Right cardiac atrium (tissue), 5 donors: ENCODE results near the gene GP2. TPM values are rescaled to one million over a fixed set of nuclear protein-coding genes. Genes with fewer than 3 reads are reported as not detected.
"Not testable (repeated sequence)": the region's sequence is repeated elsewhere in the genome, so short reads cannot be mapped to it uniquely, and the experiment has no call there.

Experiments
- ATAC-seq, 2 donors: fragments of 200-7000 bp; cut with Tn5 transposase; one replicate each; pipeline versions ENCODE4 v1.8.0 to v1.9.1; 2020; ENCODE audit warnings: moderate library complexity in 2 of 2, mild to moderate bottlenecking in 1 of 2
- DNase-seq, 3 donors: peaks; one replicate each; pipeline ENCODE4 v3.0.0-alpha.2; 2020
- H3K27ac ChIP-seq: one replicate; pipeline ENCODE4 v1.5.1; 2013; ENCODE audit warnings: mild to moderate bottlenecking, low read length, control low read depth, moderate library complexity
- H3K27me3 ChIP-seq: one replicate; pipeline ENCODE4 v1.6.1; 2013; ENCODE audit not compliant: control insufficient read depth, insufficient read depth
- H3K4me1 ChIP-seq: one replicate; pipeline ENCODE4 v1.6.1; 2013; ENCODE audit warnings: low read length; ENCODE audit not compliant: control insufficient read depth, insufficient read depth
- H3K4me3 ChIP-seq: one replicate; pipeline ENCODE4 v1.5.1; 2013; ENCODE audit warnings: low read length, control low read depth
- H3K9me3 ChIP-seq: one replicate; pipeline ENCODE4 v1.6.1; 2013; ENCODE audit warnings: low read length; ENCODE audit not compliant: control insufficient read depth
- WGBS: extraction: QIAGEN DNeasy Blood & Tissue Kit; methylation state at CpG from one replicate; pipeline ENCODE4 v1.1.7; 2013; 5-methylcytosine and 5-hydroxymethylcytosine counted together
- intact Hi-C, 4 donors: fragments of 100-400 bp; cut with DNase I; formaldehyde crosslinking; loops; one replicate each; pipeline versions ENCODE4 v1.11.0 to v1.14.0; 2022 to 2023
- polyA plus RNA-seq: library from polyadenylated mRNA; stranded (reverse); fragments of 200-250 nt; gene quantifications from one replicate; pipeline ENCODE4 v1.2.3, GENCODE V29; 2013
- total RNA-seq, 4 donors: library from RNA; stranded (reverse); fragmentation: NEBNext Ultra II Directional; extraction: Animal tissue kit (Norgen Biotek cat#: 25700); gene quantifications; one replicate each; pipeline ENCODE4 v1.2.1, GENCODE V29; 2021
- donor health status: healthy with polysubstance abuse.
- donor health status: DM: no; HTN: yes; CAD: no.
- donor health status: DM: no; HTN: no; CAD: no.
- donor health status: DM: no; HTN: yes; CAD: no; lungs with severe emphysema.
- donor health status: DM: yes; HTN: yes; CAD: no.

The GP2 gene
- total and polyA plus RNA-seq, 5 donors: 0.05 to 0.92 TPM; not detected in 3

DNA sequence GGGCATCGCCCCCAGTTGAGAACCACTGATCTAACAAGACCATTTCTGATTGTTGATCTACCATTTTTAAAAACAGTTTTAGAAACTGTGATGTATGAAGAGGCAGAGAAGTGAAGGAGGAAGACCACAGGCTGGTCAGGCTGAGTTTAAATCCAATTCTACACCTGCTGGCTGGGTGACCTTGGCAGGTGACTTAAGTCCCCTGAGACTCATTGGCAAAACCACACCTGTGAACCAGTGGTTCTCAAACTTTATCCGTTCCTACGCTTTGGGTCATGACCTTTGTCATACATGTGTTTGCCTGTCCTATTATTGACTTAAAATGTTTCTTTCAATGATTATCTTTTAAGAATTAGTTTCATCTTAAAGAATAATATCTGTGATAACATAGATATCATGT is 2.3 kb downstream of the GP2 start:
- ATAC-seq: no peak
- DNase-seq: no peak
- Histone ChIP-seq H3K4me1 (no peaks in the 10 kb centered on the region), H3K9me3 (no peaks in the 10 kb centered on the region), H3K27me3 (no peaks in the 10 kb centered on the region), H3K27ac (no peak overlapping the region), H3K4me3 (no peak overlapping the region)
- intact Hi-C loops: no loop called here
- WGBS: 69% methylated on average over 3 of the region's 3 CpGs

DNA sequence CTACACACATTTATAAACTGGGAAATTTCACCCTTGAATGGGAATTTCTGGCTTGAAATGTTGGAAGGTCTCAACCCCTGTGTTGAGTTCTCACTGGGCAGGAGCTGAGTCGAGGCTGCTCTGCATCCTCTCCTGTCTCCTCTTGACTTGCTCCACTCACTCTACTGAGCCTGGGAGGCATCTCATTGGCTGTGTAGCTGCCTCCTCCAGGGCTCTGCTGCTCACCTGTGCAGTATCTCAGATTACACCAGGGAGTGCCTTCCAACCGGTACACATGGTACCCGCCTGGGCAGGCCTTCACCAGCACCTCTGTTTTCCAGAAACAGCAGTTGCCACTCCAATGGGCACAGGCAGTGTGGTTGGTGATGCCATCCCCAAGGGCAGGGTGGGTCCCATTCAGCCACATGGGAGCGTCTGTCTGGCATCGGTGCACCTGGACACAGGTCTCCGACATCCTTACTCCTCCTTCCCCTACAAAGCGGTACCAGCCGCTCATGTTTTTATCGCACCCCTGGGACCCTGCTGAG is 3.7 kb downstream of the GP2 start:
- ATAC-seq (no peak), DNase-seq (no peak)
- Histone ChIP-seq H3K27me3 (no peaks in the 10 kb centered on the region), H3K27ac (no peak overlapping the region), H3K4me1 (no peaks in the 10 kb centered on the region), H3K4me3 (no peak overlapping the region), H3K9me3 (no peaks in the 10 kb centered on the region)
- intact Hi-C loops: no loop called here
- WGBS: 72% methylated on average over 9 of the region's 9 CpGs

DNA sequence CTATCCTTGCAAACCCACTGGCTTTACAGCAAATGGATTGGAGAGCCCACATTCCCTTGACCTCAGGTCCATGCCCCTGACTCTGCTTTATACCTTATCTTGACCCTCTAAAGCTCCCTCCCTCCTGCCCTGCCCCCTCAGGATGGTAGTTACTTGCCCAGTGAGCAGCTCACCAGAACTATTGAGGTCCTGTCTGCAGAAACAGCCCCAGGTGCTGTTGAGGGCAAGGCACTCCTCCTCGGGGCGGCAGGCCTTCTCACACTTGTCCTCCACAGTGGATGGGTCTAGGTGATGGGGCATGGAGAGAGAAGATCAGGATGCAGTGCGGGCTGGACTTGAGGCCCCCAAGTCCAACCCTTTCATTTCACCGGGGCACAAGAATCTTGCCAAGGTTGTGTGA is 4.6 kb downstream of the GP2 start:
- DNase-seq (no peak), ATAC-seq (no peak)
- H3K4me1 ChIP-seq: no peaks in the 10 kb centered on the region
- H3K27me3 ChIP-seq: no peaks in the 10 kb centered on the region
- H3K27ac ChIP-seq: no peak overlapping the region
- H3K9me3 ChIP-seq: no peaks in the 10 kb centered on the region
- 84% methylated on average over 4 of the region's 4 CpGs for WGBS
- intact Hi-C loops: no loop called here
- no peak overlapping the region for H3K4me3 ChIP-seq

GRCh38 chr16:20321671-20322070 is 5.6 kb downstream of the GP2 start:
- Histone ChIP-seq H3K4me1 (no peaks in the 10 kb centered on the region), H3K9me3 (no peaks in the 10 kb centered on the region), H3K27ac (no peak overlapping the region), H3K4me3 (no peak overlapping the region), H3K27me3 (no peaks in the 10 kb centered on the region)
- DNase-seq (no peak), ATAC-seq (no peak)
- intact Hi-C loops: no loop called here
- WGBS: 81% methylated on average over 1 of the region's 1 CpG

DNA sequence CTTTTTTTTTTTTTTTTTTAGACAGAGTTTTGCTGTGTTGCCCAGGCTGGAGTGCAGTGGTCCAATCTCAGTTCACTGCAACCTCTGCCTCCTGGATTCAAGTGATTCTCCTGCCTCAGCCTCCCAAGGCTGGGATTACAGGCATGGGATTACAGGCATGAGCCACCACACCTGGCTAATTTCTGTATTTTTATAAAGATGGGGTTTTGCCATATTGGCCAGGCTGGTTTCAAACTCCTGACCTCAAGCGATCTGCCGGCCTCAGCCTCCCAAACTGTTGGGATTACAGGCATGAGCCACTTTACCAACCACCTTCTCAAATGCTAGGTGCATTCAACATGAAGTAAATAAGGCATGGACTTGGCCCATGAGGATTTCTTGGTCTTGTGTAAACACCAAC is 6.3 kb downstream of the GP2 start:
- H3K27me3 ChIP-seq, DNase-seq, H3K4me1 ChIP-seq, intact Hi-C loops, ATAC-seq, H3K9me3 ChIP-seq, H3K4me3 ChIP-seq, H3K27ac ChIP-seq: not testable (repeated sequence)
- WGBS: 95% methylated on average over 2 of the region's 2 CpGs

DNA sequence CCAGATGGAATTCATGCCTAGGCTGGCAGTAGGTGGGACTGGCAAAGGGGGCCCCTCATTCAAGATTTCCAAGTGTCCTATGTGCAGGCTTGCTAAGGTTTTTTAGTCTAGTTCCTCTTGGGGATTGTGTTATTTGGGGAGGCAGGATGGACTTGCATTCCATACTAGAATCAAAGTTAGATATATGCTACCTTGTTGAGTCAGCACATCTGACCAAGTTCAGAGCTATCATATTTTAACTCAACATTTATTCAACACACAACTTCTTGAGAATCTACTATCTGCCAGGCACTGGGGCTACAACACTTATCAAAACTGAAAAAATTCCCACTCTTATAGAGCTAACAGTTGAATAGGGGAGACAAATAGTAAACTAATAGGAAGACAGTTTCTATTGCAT is 6.7 kb downstream of the GP2 start:
- intact Hi-C loops: no loop called here
- DNase-seq (no peak), ATAC-seq (no peak)
- no peak overlapping the region for H3K27ac ChIP-seq
- no peak overlapping the region for H3K4me3 ChIP-seq
- no peaks in the 10 kb centered on the region for H3K4me1 ChIP-seq
- no peaks in the 10 kb centered on the region for H3K9me3 ChIP-seq
- no peaks in the 10 kb centered on the region for H3K27me3 ChIP-seq

- 78% methylated on average over 2 of the region's 2 CpGs for WGBS
- ATAC-seq: peak in 1 of 2 donors; percentile 16
- Histone ChIP-seq H3K27ac (no peak overlapping the region), H3K9me3 (no peaks in the 10 kb centered on the region), H3K4me3 (no peak overlapping the region), H3K4me1 (no peaks in the 10 kb centered on the region), H3K27me3 (no peaks in the 10 kb centered on the region)
- DNase-seq: no peak
- intact Hi-C loops: no loop called here
Observed at GRCh38 chr16:20320178-20320577, 7.1 kb downstream of the GP2 start.

DNA sequence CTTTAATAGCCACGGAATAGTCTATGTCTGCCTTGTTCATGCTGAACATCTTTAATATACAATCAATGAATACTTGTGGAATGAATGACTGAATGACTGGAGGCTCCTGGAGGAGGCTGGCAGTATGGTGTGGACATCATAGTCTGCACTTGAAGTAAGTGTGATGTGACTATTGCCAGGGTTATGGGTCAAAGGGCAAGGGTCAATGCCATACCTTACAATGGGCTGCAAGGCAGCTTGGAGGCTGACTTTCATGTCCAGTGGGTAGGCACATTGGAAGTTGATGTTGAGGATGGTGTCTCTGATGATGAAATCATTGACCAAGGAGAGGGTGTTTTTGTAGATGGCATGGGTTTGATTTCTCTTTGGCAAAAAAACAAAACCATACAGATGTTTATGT is 7.9 kb downstream of the GP2 start:
- 69% methylated on average over 1 of the region's 1 CpG for WGBS
- intact Hi-C loops: no loop called here
- ATAC-seq: no peak
- H3K4me3 ChIP-seq: no peak overlapping the region
- H3K27ac ChIP-seq: no peak overlapping the region
- DNase-seq: no peak
- no peaks in the 10 kb centered on the region for H3K9me3 ChIP-seq
- H3K27me3 ChIP-seq: no peaks in the 10 kb centered on the region
- H3K4me1 ChIP-seq: no peaks in the 10 kb centered on the region

DNA sequence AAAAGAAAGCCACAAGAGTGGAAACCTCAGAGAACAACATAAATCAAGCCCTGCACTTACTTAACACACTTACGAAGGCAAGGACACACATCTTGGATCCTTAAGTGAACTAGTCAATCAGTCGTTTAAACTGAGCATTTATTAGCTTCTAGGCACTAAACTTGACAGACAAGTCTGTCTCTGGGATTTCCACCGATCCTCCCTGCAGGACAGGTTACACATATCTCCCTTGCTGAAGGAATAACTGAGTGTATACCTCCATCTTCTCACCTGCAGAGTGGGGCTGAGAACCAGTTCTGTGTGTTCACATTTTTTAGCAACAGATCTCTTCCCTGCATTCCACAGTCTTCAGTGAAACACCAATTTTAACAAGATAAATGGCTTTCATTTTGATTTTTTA is 8.9 kb downstream of the GP2 start:
- H3K4me1 ChIP-seq: no peaks in the 10 kb centered on the region
- intact Hi-C loops: no loop called here
- no peaks in the 10 kb centered on the region for H3K9me3 ChIP-seq
- no peaks in the 10 kb centered on the region for H3K27me3 ChIP-seq
- no peak overlapping the region for H3K27ac ChIP-seq
- H3K4me3 ChIP-seq: no peak overlapping the region
- 67% methylated on average over 3 of the region's 3 CpGs for WGBS
- DNase-seq (no peak), ATAC-seq (no peak)

- 70% methylated on average over 7 of the region's 7 CpGs for WGBS
- Histone ChIP-seq H3K27me3 (no peaks in the 10 kb centered on the region), H3K9me3 (no peaks in the 10 kb centered on the region), H3K4me1 (no peaks in the 10 kb centered on the region), H3K4me3 (no peak overlapping the region), H3K27ac (no peak overlapping the region)
- ATAC-seq: no peak
- no peak for DNase-seq
- intact Hi-C loops: no loop called here
Observed at GRCh38 chr16:20318006-20318405, 9.3 kb downstream of the GP2 start.

DNA sequence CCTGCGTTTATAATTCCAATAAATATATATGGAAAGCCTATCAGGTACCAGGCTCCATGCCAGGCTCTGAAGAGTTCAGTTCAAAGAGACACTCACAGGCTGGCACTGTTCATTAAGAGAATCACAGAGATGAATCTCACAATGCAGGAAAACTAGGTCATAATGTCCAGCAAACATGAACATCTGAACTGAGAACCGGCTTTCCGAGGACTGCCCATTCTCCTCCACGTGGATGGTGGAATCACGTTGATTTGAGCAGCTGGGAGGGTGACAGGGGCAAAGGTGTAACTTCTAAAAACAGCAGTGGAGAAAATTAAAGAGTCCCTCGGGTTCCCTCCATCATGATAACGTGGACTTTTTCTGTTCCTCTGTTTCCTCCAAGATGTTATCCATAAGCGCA is 10.2 kb downstream of the GP2 start:
- H3K4me1 ChIP-seq: no peaks in the 10 kb centered on the region
- no peaks in the 10 kb centered on the region for H3K27me3 ChIP-seq
- ATAC-seq: no peak
- DNase-seq: no peak
- no peak overlapping the region for H3K27ac ChIP-seq
- H3K4me3 ChIP-seq: no peak overlapping the region
- 55% methylated on average over 8 of the region's 8 CpGs for WGBS
- H3K9me3 ChIP-seq: no peaks in the 10 kb centered on the region
- intact Hi-C loops: no loop called here

GRCh38 chr16:20316715-20317114 is 10.6 kb downstream of the GP2 start:
- H3K4me3 ChIP-seq: no peak overlapping the region
- H3K9me3 ChIP-seq: no peaks in the 10 kb centered on the region
- no peaks in the 10 kb centered on the region for H3K4me1 ChIP-seq
- 56% methylated on average over 5 of the region's 5 CpGs for WGBS
- no peak for DNase-seq
- intact Hi-C loops: no loop called here
- H3K27ac ChIP-seq: no peak overlapping the region
- no peaks in the 10 kb centered on the region for H3K27me3 ChIP-seq
- no peak for ATAC-seq
